CD4-positive, alpha-beta T cell (primary cell): ENCODE results near the gene PGF. TPM values are rescaled to one million over a fixed set of nuclear protein-coding genes. Genes with fewer than 3 reads are reported as not detected.

Experiments used
- ATAC-seq: fragments of 200-7000 bp; cut with Tn5 transposase; one replicate; pipeline ENCODE4 v1.10.0; 2022; ENCODE audit warnings: mild to moderate bottlenecking; ENCODE audit not compliant: poor library complexity
- CTCF ChIA-PET: fragments of 350-600 bp; sonication (Branson Sonifier 250); formaldehyde crosslinking; loops from one replicate; lab custom pipeline; 2021; ENCODE audit warnings: antibody characterized with exemption, inconsistent platforms; lab: Charles Lee
- POLR2A ChIA-PET: fragments of 350-600 bp; sonication (Branson Sonifier 250); formaldehyde crosslinking; loops from one replicate; lab custom pipeline; 2021; ENCODE audit warnings: antibody characterized with exemption, inconsistent platforms; lab: Charles Lee
- DNase-seq, 14 experiments: peaks; one replicate each; pipeline ENCODE4 v3.0.0-alpha.2; 2013 to 2020; ENCODE audit warnings: mixed read lengths in 2 of 14
- H3K27ac ChIP-seq, 2 donors: one replicate each; pipeline versions ENCODE4 v1.5.1 to v1.7.0; 2013; ENCODE audit warnings: low read length in 2 of 2, low read depth in 1 of 2, mild to moderate bottlenecking in 1 of 2
- H3K27me3 ChIP-seq, 2 experiments: 1 replicate in 1 of 2; 2 replicates in 1 of 2; pipeline versions ENCODE4 v1.6.1 to v1.7.0; 2013; ENCODE audit warnings: low read length in 2 of 2, control low read depth in 1 of 2, mild to moderate bottlenecking in 1 of 2, moderate library complexity in 1 of 2; ENCODE audit not compliant: insufficient read depth in 2 of 2, control insufficient read depth in 1 of 2
- H3K36me3 ChIP-seq: one replicate; pipeline ENCODE4 v1.6.1; 2013; ENCODE audit warnings: low read length, control low read depth; ENCODE audit not compliant: insufficient read depth
- H3K4me1 ChIP-seq: one replicate; pipeline ENCODE4 v1.6.1; 2013; ENCODE audit warnings: low read length, control low read depth; ENCODE audit not compliant: insufficient read depth
- H3K4me3 ChIP-seq: one replicate; pipeline ENCODE4 v1.5.1; 2013; ENCODE audit warnings: mild to moderate bottlenecking, low read length, moderate library complexity
- H3K9me3 ChIP-seq, 2 experiments: 1 replicate in 1 of 2; 2 replicates in 1 of 2; pipeline versions ENCODE4 v1.6.1 to v1.7.0; 2013; ENCODE audit warnings: low read length in 2 of 2, mild to moderate bottlenecking in 2 of 2, control low read depth in 1 of 2, moderate library complexity in 1 of 2; ENCODE audit not compliant: control insufficient read depth in 1 of 2, insufficient read depth in 1 of 2
- H3K27ac Mint-ChIP-seq: one replicate; pipeline ENCODE4 v1.8.0; 2020; ENCODE audit warnings: mixed read lengths
- H3K27me3 Mint-ChIP-seq: one replicate; pipeline ENCODE4 v1.8.0; 2021; ENCODE audit warnings: mixed read lengths
- H3K36me3 Mint-ChIP-seq: one replicate; pipeline ENCODE4 v1.8.0; 2021; ENCODE audit warnings: low read depth, mixed read lengths
- H3K4me1 Mint-ChIP-seq: one replicate; pipeline ENCODE4 v1.8.0; 2021; ENCODE audit warnings: low read depth, mixed read lengths
- H3K4me3 Mint-ChIP-seq: one replicate; pipeline ENCODE4 v1.8.0; 2020; ENCODE audit warnings: mild to moderate bottlenecking, mixed read lengths
- H3K9me3 Mint-ChIP-seq: one replicate; pipeline ENCODE4 v1.8.0; 2020; ENCODE audit warnings: mixed read lengths
- CTCF ChIP-seq: fragments of 200-600 bp; IDR thresholded peaks from one replicate; pipeline ENCODE4 v1.8.0; 2022; ENCODE audit warnings: antibody characterized with exemption, mild to moderate bottlenecking
- intact Hi-C, 2 experiments: fragments of 100-400 bp; cut with DNase I in 1 of 2; cut with micrococcal nuclease in 1 of 2; formaldehyde crosslinking; loops; one replicate each; pipeline versions ENCODE4 v1.15.1 to v1.9.0; 2023 to 2025; cut with DNase I, micrococcal nuclease
- total RNA-seq, 174 experiments: library from RNA in 2 of 174; stranded (reverse) in 2 of 174; gene quantifications; one replicate each; pipeline ENCODE4 v1.2.3 and lab custom pipeline; 2021 to 2026

The PGF gene
- total RNA-seq, 2 experiments from 2014 or later = 0.11 TPM; not detected in 1

- no peak overlapping the region for H3K27ac Mint-ChIP-seq
- peaks cover 100% of the 10 kb centered on the region for H3K36me3 Mint-ChIP-seq
- H3K9me3 Mint-ChIP-seq = no peaks in the 10 kb centered on the region
- no peaks in the 10 kb centered on the region for H3K4me1 Mint-ChIP-seq
- no peak overlapping the region for H3K27ac ChIP-seq
- no peak overlapping the region for H3K4me3 Mint-ChIP-seq
- ChIA-PET CTCF (interaction anchor here (0.7 to 3.1 kb wide), 2 partner anchors 37 to 171 kb away, joined by 3 to 10 read pairs; no protein-coding TSS in a partner anchor), POLR2A (interaction anchor here (0.6 kb wide), 1 partner anchor 38 kb away, joined by 3 read pairs; no protein-coding TSS in a partner anchor)
- H3K4me3 ChIP-seq = no peak overlapping the region
- peaks cover 96% of the 10 kb centered on the region for H3K36me3 ChIP-seq
- TF ChIP-seq CTCF = no peak
- no peak for DNase-seq
- no peaks in the 10 kb centered on the region for H3K9me3 ChIP-seq
- intact Hi-C loops = no loop called here
- no peaks in the 10 kb centered on the region for H3K27me3 ChIP-seq
- no peaks in the 10 kb centered on the region for H3K4me1 ChIP-seq
- ATAC-seq = no peak
- no peaks in the 10 kb centered on the region for H3K27me3 Mint-ChIP-seq
Measured at GRCh38 chr14:74898083-74898482, 57.3 kb downstream of the PGF start.

- no peak overlapping the region for H3K4me3 Mint-ChIP-seq
- H3K9me3 Mint-ChIP-seq = no peaks in the 10 kb centered on the region
- Histone ChIP-seq H3K27me3 (no peaks in the 10 kb centered on the region), H3K4me1 (no peaks in the 10 kb centered on the region), H3K9me3 (no peaks in the 10 kb centered on the region), H3K36me3 (peaks cover 96% of the 10 kb centered on the region), H3K4me3 (no peak overlapping the region), H3K27ac (no peak overlapping the region)
- DNase-seq (no peak), ATAC-seq (no peak)
- intact Hi-C loops = no loop called here
- TF ChIP-seq CTCF = no peak
- no peaks in the 10 kb centered on the region for H3K27me3 Mint-ChIP-seq
- H3K27ac Mint-ChIP-seq = no peak overlapping the region
- H3K36me3 Mint-ChIP-seq = peaks cover 100% of the 10 kb centered on the region
- H3K4me1 Mint-ChIP-seq = no peaks in the 10 kb centered on the region
- ChIA-PET CTCF (interaction anchor here (0.7 to 3.1 kb wide), 3 partner anchors 8 to 171 kb away, joined by 3 to 10 read pairs (median 9); no protein-coding TSS in a partner anchor), POLR2A (interaction anchor here (0.6 kb wide), 1 partner anchor 37 kb away, joined by 3 read pairs; no protein-coding TSS in a partner anchor)
Measured at GRCh38 chr14:74897642-74898041, 57.8 kb downstream of the PGF start.

GRCh38 chr14:74896400-74896799, 59.0 kb downstream of the PGF start:
- no peak overlapping the region for H3K27ac ChIP-seq
- no peak for DNase-seq
- POLR2A ChIA-PET = no interaction called here
- Mint-ChIP-seq H3K4me1 (no peaks in the 10 kb centered on the region), H3K27me3 (no peaks in the 10 kb centered on the region), H3K27ac (no peak overlapping the region), H3K9me3 (no peaks in the 10 kb centered on the region), H3K4me3 (no peak overlapping the region), H3K36me3 (peaks cover 100% of the 10 kb centered on the region)
- intact Hi-C loops = no loop called here
- ATAC-seq = no peak
- H3K27me3 ChIP-seq = no peaks in the 10 kb centered on the region
- no peaks in the 10 kb centered on the region for H3K4me1 ChIP-seq
- peaks cover 96% of the 10 kb centered on the region for H3K36me3 ChIP-seq
- no peaks in the 10 kb centered on the region for H3K9me3 ChIP-seq
- TF ChIP-seq CTCF = no peak
- CTCF ChIA-PET = interaction anchor here (1.5 to 3.1 kb wide), 2 partner anchors 9 to 35 kb away, joined by 9 to 10 read pairs; no protein-coding TSS in a partner anchor
- H3K4me3 ChIP-seq = no peak overlapping the region
